ENCODE data around the gene WNT2B.
"Not testable (repeated sequence)": the region's sequence is repeated elsewhere in the genome, so short reads cannot be mapped to it uniquely, and the experiment has no call there.

The WNT2B gene

GRCh38 chr1:112508278-112509004 lies at the start of gene WNT2B:
TSS of gene WNT2B (plus strand) at chr1:112508965. CDS start at chr1:112509263, 298 bp downstream.
- peak; percentile 24 to 49 for DNase-seq (ENCODE audit: low read depth in 1 of 2, low spot score in 1 of 2)
- in situ Hi-C loops (cut with HindIII; ENCODE audit: low pct_unique_long_range_greater_than_20kb, low sequenced_read_pairs) = no loop called here
- no peak for TF ChIP-seq JUND (IDR thresholded peaks at IDR 0.05; ENCODE audit: low read depth)

GRCh38 chr1:112460615-112461014 lies 48.1 kb upstream of the WNT2B start:
- in situ Hi-C loops (cut with HindIII; ENCODE audit: low pct_unique_long_range_greater_than_20kb, low sequenced_read_pairs) = no loop called here
- no peak for TF ChIP-seq JUND (IDR thresholded peaks at IDR 0.05; ENCODE audit: low read depth)
- no peak for DNase-seq (ENCODE audit: low read depth in 1 of 2, low spot score in 1 of 2)

GRCh38 chr1:112461200-112461871 lies 47.4 kb upstream of the WNT2B start:
- in situ Hi-C loops (cut with HindIII; ENCODE audit: low pct_unique_long_range_greater_than_20kb, low sequenced_read_pairs) = no loop called here
- no peak for TF ChIP-seq JUND (IDR thresholded peaks at IDR 0.05; ENCODE audit: low read depth)
- DNase-seq (ENCODE audit: low read depth in 1 of 2, low spot score in 1 of 2) = peak in 1 of 2 experiments; percentile 54

- in situ Hi-C loops (cut with HindIII; ENCODE audit: low pct_unique_long_range_greater_than_20kb, low sequenced_read_pairs) = no loop called here
- DNase-seq (ENCODE audit: low read depth in 1 of 2, low spot score in 1 of 2) = no peak
- no peak for TF ChIP-seq JUND (IDR thresholded peaks at IDR 0.05; ENCODE audit: low read depth)
Observed at GRCh38 chr1:112462953-112463279, 45.8 kb upstream of the WNT2B start.

GRCh38 chr1:112464501-112464900 lies 44.3 kb upstream of the WNT2B start:
- peak in 1 of 2 experiments; percentile 87 for DNase-seq (ENCODE audit: low read depth in 1 of 2, low spot score in 1 of 2)
- TF ChIP-seq JUND (IDR thresholded peaks at IDR 0.05; ENCODE audit: low read depth) = no peak
- in situ Hi-C loops (cut with HindIII; ENCODE audit: low pct_unique_long_range_greater_than_20kb, low sequenced_read_pairs) = no loop called here

- no peak for DNase-seq (ENCODE audit: low read depth in 1 of 2, low spot score in 1 of 2)
- TF ChIP-seq JUND (IDR thresholded peaks at IDR 0.05; ENCODE audit: low read depth) = no peak
- in situ Hi-C loops (cut with HindIII; ENCODE audit: low pct_unique_long_range_greater_than_20kb, low sequenced_read_pairs) = no loop called here
Observed at GRCh38 chr1:112465122-112465521, 43.6 kb upstream of the WNT2B start.

- DNase-seq (ENCODE audit: low read depth in 1 of 2, low spot score in 1 of 2) = peak; percentile 13 to 87
- in situ Hi-C loops (cut with HindIII; ENCODE audit: low pct_unique_long_range_greater_than_20kb, low sequenced_read_pairs) = no loop called here
- no peak for TF ChIP-seq JUND (IDR thresholded peaks at IDR 0.05; ENCODE audit: low read depth)
Observed at GRCh38 chr1:112466078-112466660, 42.6 kb upstream of the WNT2B start.

GRCh38 chr1:112470324-112470723 lies 38.4 kb upstream of the WNT2B start:
- DNase-seq (ENCODE audit: low read depth in 1 of 2, low spot score in 1 of 2); in situ Hi-C loops (cut with HindIII; ENCODE audit: low pct_unique_long_range_greater_than_20kb, low sequenced_read_pairs): not testable (repeated sequence)

GRCh38 chr1:112470966-112471365 lies 37.8 kb upstream of the WNT2B start:
- in situ Hi-C loops (cut with HindIII; ENCODE audit: low pct_unique_long_range_greater_than_20kb, low sequenced_read_pairs) = no loop called here
- TF ChIP-seq JUND (IDR thresholded peaks at IDR 0.05; ENCODE audit: low read depth) = no peak
- DNase-seq (ENCODE audit: low read depth in 1 of 2, low spot score in 1 of 2) = no peak

GRCh38 chr1:112472142-112472541 lies 36.6 kb upstream of the WNT2B start:
- in situ Hi-C loops (cut with HindIII; ENCODE audit: low pct_unique_long_range_greater_than_20kb, low sequenced_read_pairs) = no loop called here
- no peak for TF ChIP-seq JUND (IDR thresholded peaks at IDR 0.05; ENCODE audit: low read depth)
- DNase-seq (ENCODE audit: low read depth in 1 of 2, low spot score in 1 of 2) = no peak

GRCh38 chr1:112477550-112477949 lies 31.2 kb upstream of the WNT2B start:
- no peak for DNase-seq (ENCODE audit: low read depth in 1 of 2, low spot score in 1 of 2)
- no peak for TF ChIP-seq JUND (IDR thresholded peaks at IDR 0.05; ENCODE audit: low read depth)
- in situ Hi-C loops (cut with HindIII; ENCODE audit: low pct_unique_long_range_greater_than_20kb, low sequenced_read_pairs) = no loop called here

GRCh38 chr1:112478314-112478713 lies 30.5 kb upstream of the WNT2B start:
- TF ChIP-seq JUND (IDR thresholded peaks at IDR 0.05; ENCODE audit: low read depth) = no peak
- no peak for DNase-seq (ENCODE audit: low read depth in 1 of 2, low spot score in 1 of 2)
- in situ Hi-C loops (cut with HindIII; ENCODE audit: low pct_unique_long_range_greater_than_20kb, low sequenced_read_pairs) = no loop called here

- DNase-seq (ENCODE audit: low read depth in 1 of 2, low spot score in 1 of 2); in situ Hi-C loops (cut with HindIII; ENCODE audit: low pct_unique_long_range_greater_than_20kb, low sequenced_read_pairs): not testable (repeated sequence)
Observed at GRCh38 chr1:112486063-112486462, 22.7 kb upstream of the WNT2B start.

- DNase-seq (ENCODE audit: low read depth in 1 of 2, low spot score in 1 of 2); in situ Hi-C loops (cut with HindIII; ENCODE audit: low pct_unique_long_range_greater_than_20kb, low sequenced_read_pairs): not testable (repeated sequence)
Observed at GRCh38 chr1:112487686-112488085, 21.1 kb upstream of the WNT2B start.
